Smooth muscle cell (in vitro differentiated cells): Measurements from ENCODE around the gene NDOR1. TPM values are rescaled to one million over a fixed set of nuclear protein-coding genes. Genes with fewer than 3 reads are reported as not detected.

Experiments used
- DNase-seq: peaks from one replicate; lab custom pipeline; 2025; ENCODE audit not compliant: unreplicated experiment; lab: John Stamatoyannopoulos, UW
- H2AFZ ChIP-seq: fragments of 200-600 bp; sonication (generic); 2 replicates; pipeline ENCODE4 v1.6.0; 2016; ENCODE audit warnings: antibody characterized with exemption, low read depth, mild to moderate bottlenecking
- H3F3A ChIP-seq: fragments of 200-600 bp; sonication (generic); 2 replicates; pipeline ENCODE4 v1.6.0; 2017; ENCODE audit warnings: antibody characterized with exemption, low read depth
- H3K27ac ChIP-seq: fragments of 200-600 bp; sonication (generic); 2 replicates; pipeline ENCODE4 v1.5.1; 2016; ENCODE audit warnings: low read depth, mild to moderate bottlenecking
- H3K27me3 ChIP-seq: fragments of 200-600 bp; sonication (generic); 2 replicates; pipeline ENCODE4 v1.6.1; 2016; ENCODE audit warnings: low read depth, mild to moderate bottlenecking
- H3K36me3 ChIP-seq: fragments of 200-600 bp; sonication (generic); 2 replicates; pipeline ENCODE4 v1.5.1; 2016; ENCODE audit warnings: low read depth
- H3K4me1 ChIP-seq: fragments of 200-600 bp; sonication (generic); 2 replicates; pipeline ENCODE4 v1.5.1; 2016; ENCODE audit warnings: low read depth
- H3K4me2 ChIP-seq: fragments of 200-600 bp; sonication (generic); 2 replicates; pipeline ENCODE4 v1.6.0; 2016; ENCODE audit warnings: mild to moderate bottlenecking
- H3K4me3 ChIP-seq: fragments of 200-600 bp; sonication (generic); 2 replicates; pipeline ENCODE4 v1.5.1; 2016; ENCODE audit warnings: mild to moderate bottlenecking
- H3K79me2 ChIP-seq: fragments of 200-600 bp; sonication (generic); 2 replicates; pipeline ENCODE4 v1.6.0; 2016; ENCODE audit warnings: low read depth, mild to moderate bottlenecking
- H3K9ac ChIP-seq: fragments of 200-600 bp; sonication (generic); 2 replicates; pipeline ENCODE4 v1.6.0; 2016; ENCODE audit warnings: low read depth
- H3K9me3 ChIP-seq: fragments of 200-600 bp; sonication (generic); replicated peaks from 2 replicates; pipeline ENCODE4 v1.5.1; 2016; ENCODE audit warnings: low read depth
- H4K20me1 ChIP-seq: fragments of 200-600 bp; sonication (generic); 2 replicates; pipeline ENCODE4 v1.6.0; 2016; ENCODE audit warnings: low read depth
- WGBS: methylation state at CpG from one replicate; pipeline ENCODE4 v1.1.7; 2016; ENCODE audit warnings: low lambda C conversion rate; 5-methylcytosine and 5-hydroxymethylcytosine counted together
- polyA plus RNA-seq: library from polyadenylated mRNA; unstranded; fragments of >200 nt; fragmentation: Nextera tagmentation; extraction: Ambion mirVana; gene quantifications from 2 replicates; pipeline ENCODE4 v1.2.1, GENCODE V29; 2016
- total RNA-seq: library from RNA; depleted of rRNA; stranded (reverse); fragments of >200 nt; gene quantifications from 2 replicates; pipeline ENCODE4 v1.2.3, GENCODE V29; 2014
- TF ChIP-seq, protein P1 (sequence below): fragments of 200-600 bp; sonication (generic); IDR thresholded peaks from 2 replicates; pipeline ENCODE4 v1.5.1; 2017; ENCODE audit warnings: borderline replicate concordance, mild to moderate bottlenecking, antibody characterized with exemption; ENCODE audit not compliant: insufficient read depth, poor library complexity, severe bottlenecking

The NDOR1 gene
- total and polyA plus RNA-seq, 2 experiments from 2014 or later: 6.5 to 7.7 TPM

DNA sequence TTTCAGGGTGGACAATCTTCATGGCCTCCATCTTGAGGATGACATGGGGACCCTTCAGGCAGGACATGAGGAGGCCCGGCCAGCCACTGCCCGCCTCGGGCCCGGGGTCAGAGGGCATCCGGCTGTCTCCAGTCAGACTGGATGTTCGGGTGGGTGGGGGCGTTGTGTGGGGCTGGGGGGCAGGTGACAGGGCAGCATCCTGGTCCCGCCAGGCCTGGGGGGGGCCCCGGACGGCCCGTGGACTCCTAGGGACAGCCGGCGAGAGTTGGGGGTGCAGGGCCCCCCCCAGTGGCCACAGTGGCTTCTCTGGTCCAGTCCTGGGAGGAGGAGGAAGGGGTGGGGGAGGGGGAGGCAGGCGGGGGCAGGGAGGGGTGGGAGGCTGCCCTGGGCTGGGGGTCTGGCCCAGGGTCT lies 15.6 kb downstream of the NDOR1 start:
- H3K4me2 ChIP-seq: peak overlapping the region; percentile 85
- H3K36me3 ChIP-seq: no peaks in the 10 kb centered on the region
- TF ChIP-seq, protein P1, sequence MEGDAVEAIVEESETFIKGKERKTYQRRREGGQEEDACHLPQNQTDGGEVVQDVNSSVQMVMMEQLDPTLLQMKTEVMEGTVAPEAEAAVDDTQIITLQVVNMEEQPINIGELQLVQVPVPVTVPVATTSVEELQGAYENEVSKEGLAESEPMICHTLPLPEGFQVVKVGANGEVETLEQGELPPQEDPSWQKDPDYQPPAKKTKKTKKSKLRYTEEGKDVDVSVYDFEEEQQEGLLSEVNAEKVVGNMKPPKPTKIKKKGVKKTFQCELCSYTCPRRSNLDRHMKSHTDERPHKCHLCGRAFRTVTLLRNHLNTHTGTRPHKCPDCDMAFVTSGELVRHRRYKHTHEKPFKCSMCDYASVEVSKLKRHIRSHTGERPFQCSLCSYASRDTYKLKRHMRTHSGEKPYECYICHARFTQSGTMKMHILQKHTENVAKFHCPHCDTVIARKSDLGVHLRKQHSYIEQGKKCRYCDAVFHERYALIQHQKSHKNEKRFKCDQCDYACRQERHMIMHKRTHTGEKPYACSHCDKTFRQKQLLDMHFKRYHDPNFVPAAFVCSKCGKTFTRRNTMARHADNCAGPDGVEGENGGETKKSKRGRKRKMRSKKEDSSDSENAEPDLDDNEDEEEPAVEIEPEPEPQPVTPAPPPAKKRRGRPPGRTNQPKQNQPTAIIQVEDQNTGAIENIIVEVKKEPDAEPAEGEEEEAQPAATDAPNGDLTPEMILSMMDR: no peak
- H3K4me1 ChIP-seq: peaks cover 8% of the 10 kb centered on the region
- no peak overlapping the region for H3K4me3 ChIP-seq
- no peak overlapping the region for H3K9ac ChIP-seq
- H3F3A ChIP-seq: no peaks in the 10 kb centered on the region
- H3K27ac ChIP-seq: no peak overlapping the region
- DNase-seq: no peak
- no peaks in the 10 kb centered on the region for H3K9me3 ChIP-seq
- WGBS: 96% methylated on average over 9 of the region's 14 CpGs
- H4K20me1 ChIP-seq: no peaks in the 10 kb centered on the region
- no peaks in the 10 kb centered on the region for H3K27me3 ChIP-seq
- H3K79me2 ChIP-seq: no peaks in the 10 kb centered on the region
- H2AFZ ChIP-seq: no peak overlapping the region

DNA sequence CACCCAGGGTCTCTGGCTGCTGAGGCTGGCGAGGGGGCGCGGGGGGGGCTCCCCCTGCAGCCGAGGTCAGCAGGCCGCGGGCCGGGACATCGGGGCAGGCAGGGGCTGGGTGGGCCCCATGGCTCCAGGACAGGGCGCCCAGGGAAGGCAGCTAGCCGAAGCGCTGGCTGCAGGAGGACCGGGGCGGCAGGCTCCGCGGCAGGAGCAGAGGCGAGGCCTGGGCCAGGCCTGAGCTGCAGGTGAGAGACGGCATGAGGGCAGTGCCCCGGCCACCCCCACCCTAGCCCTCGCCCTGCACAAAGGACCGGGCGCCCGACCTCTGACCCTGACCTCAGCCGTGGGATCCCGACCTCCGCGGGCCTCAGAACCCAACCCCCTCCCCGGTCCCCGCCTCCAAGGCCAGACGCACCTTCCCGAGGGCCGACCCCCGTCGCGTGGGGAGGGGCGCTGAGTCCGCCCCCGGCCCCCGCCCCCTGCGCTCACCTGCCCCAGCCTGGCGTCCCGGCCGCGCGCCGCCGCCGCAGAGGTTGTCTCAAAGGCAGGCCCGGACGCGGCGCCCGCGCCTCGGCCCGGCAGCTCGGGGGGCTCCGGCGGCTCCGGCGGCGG lies 16.1 kb downstream of the NDOR1 start:
- peak overlapping the region; percentile 48 for H3K4me3 ChIP-seq
- WGBS: 18% methylated on average over 6 of the region's 61 CpGs
- peaks cover 8% of the 10 kb centered on the region for H3K4me1 ChIP-seq
- H3K4me2 ChIP-seq: peak overlapping the region; percentile 85
- H2AFZ ChIP-seq: no peak overlapping the region
- no peak for DNase-seq
- no peaks in the 10 kb centered on the region for H3K36me3 ChIP-seq
- no peak overlapping the region for H3K27ac ChIP-seq
- H3K9me3 ChIP-seq: no peaks in the 10 kb centered on the region
- no peaks in the 10 kb centered on the region for H3F3A ChIP-seq
- no peaks in the 10 kb centered on the region for H4K20me1 ChIP-seq
- H3K27me3 ChIP-seq: no peaks in the 10 kb centered on the region
- H3K79me2 ChIP-seq: no peaks in the 10 kb centered on the region
- TF ChIP-seq, protein P1: no peak
- H3K9ac ChIP-seq: no peak overlapping the region

DNA sequence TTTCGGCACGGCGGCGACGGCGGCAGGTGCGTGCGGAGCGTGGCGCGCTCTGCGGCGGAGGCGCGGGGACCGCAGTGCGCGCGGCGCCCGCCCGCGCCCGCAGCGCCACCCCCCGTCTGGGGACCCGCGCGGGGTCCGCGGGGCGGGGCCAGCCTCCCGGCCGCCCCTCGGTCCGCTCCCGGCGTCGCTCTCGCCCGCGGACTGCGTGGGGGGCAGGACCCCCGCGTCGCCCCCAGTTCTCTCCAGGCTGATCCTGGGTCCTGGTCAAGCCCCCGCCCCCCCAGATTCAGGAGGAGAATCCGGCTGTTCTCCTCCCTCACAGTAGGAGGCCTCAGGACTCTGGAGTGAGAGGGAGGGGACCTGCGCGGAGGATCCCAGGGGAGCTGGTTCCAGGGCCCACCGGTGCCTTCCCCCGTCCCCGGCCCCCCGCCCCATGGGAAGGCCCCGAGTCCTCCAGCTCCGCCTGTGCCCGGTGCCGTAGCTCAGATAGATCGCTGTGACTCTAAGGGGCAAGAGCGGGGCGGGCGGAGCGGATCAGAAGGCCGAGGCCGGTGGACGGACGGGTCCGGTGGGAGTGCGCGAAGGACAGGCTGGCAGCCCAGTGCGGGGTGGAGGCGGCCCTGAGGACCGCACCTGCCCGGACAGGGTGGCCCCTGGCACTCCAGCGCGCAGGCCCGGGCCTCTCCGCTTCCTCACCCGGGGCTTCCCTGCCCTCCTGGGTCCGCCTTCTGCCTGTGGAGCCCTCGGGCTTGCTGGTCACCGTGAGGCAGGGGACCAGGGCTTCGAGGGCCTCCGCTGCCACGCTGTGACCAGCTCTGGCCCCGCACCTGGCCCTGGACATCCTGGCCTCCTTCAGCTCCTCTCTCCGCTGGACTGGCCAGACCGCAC lies 16.9 kb downstream of the NDOR1 start, which contains the start of gene RNF208:
RNF208 (minus strand) TSS at position 51 of the 888 bp plus-strand sequence. CDS start 1,028 bp downstream, outside the sequence.
- H3F3A ChIP-seq: no peaks in the 10 kb centered on the region
- H3K36me3 ChIP-seq: no peaks in the 10 kb centered on the region
- TF ChIP-seq, protein P1: no peak
- H3K9ac ChIP-seq: no peak within 1 kb of the TSS
- no peaks in the 10 kb centered on the region for H3K79me2 ChIP-seq
- no peaks in the 10 kb centered on the region for H3K27me3 ChIP-seq
- H3K4me1 ChIP-seq: peaks cover 8% of the 10 kb centered on the region
- no peaks in the 10 kb centered on the region for H4K20me1 ChIP-seq
- no peak for DNase-seq
- peak within 1 kb of the TSS; percentile 89 for H3K4me2 ChIP-seq
- peak within 1 kb of the TSS; percentile 61 for H3K4me3 ChIP-seq
- no peaks in the 10 kb centered on the region for H3K9me3 ChIP-seq
- H2AFZ ChIP-seq: no peak within 1 kb of the TSS
- WGBS: 12% methylated on average over 34 of the region's 88 CpGs
- H3K27ac ChIP-seq: no peak within 1 kb of the TSS
